ENCODE results near the gene SPATS2L.

SPATS2L gene

GRCh38 chr2:200418399-200418798 is 111.9 kb downstream of the SPATS2L start:
- no peak for DNase-seq

GRCh38 chr2:200419325-200419724 is 112.8 kb downstream of the SPATS2L start:
- DNase-seq: no peak

- DNase-seq: no peak
Measured at GRCh38 chr2:200421270-200421669, 114.8 kb downstream of the SPATS2L start.

- DNase-seq: no peak
Measured at GRCh38 chr2:200422071-200422470, 115.6 kb downstream of the SPATS2L start.

- DNase-seq: no peak
Measured at GRCh38 chr2:200422532-200423261, 116.2 kb downstream of the SPATS2L start.

GRCh38 chr2:200423541-200423940 is 117.0 kb downstream of the SPATS2L start:
- no peak for DNase-seq

GRCh38 chr2:200425026-200425821 is 118.7 kb downstream of the SPATS2L start:
- DNase-seq: no peak

GRCh38 chr2:200426754-200427153 is 120.3 kb downstream of the SPATS2L start:
- no peak for DNase-seq

GRCh38 chr2:200428961-200429665 is 122.6 kb downstream of the SPATS2L start:
- no peak for DNase-seq

- no peak for DNase-seq
Measured at GRCh38 chr2:200430017-200430416, 123.5 kb downstream of the SPATS2L start.

- DNase-seq: no peak
Measured at GRCh38 chr2:200431996-200432705, 125.7 kb downstream of the SPATS2L start.

- no peak for DNase-seq
Measured at GRCh38 chr2:200435379-200435778, 128.9 kb downstream of the SPATS2L start.

- DNase-seq: no peak
Measured at GRCh38 chr2:200438251-200438650, 131.8 kb downstream of the SPATS2L start.

- DNase-seq: no peak
Measured at GRCh38 chr2:200438846-200439245, 132.4 kb downstream of the SPATS2L start.

GRCh38 chr2:200439981-200440380 is 133.5 kb downstream of the SPATS2L start:
- DNase-seq: no peak

- no peak for DNase-seq
Measured at GRCh38 chr2:200442471-200442870, 136.0 kb downstream of the SPATS2L start.

- DNase-seq: no peak
Measured at GRCh38 chr2:200443376-200443775, 136.9 kb downstream of the SPATS2L start.

- no peak for DNase-seq
Measured at GRCh38 chr2:200443916-200444315, 137.4 kb downstream of the SPATS2L start.

- DNase-seq: no peak
Measured at GRCh38 chr2:200444530-200444929, 138.0 kb downstream of the SPATS2L start.

- DNase-seq: no peak
Measured at GRCh38 chr2:200445284-200445683, 138.8 kb downstream of the SPATS2L start.

- DNase-seq: no peak
Measured at GRCh38 chr2:200446612-200447011, 140.1 kb downstream of the SPATS2L start.

GRCh38 chr2:200447139-200447855 is 140.8 kb downstream of the SPATS2L start:
- DNase-seq: no peak
